Neuron (in vitro differentiated cells): Measurements from ENCODE around the gene ARHGAP5.

ENCODE experiments used
- H2AFZ ChIP-seq: one replicate; pipeline ENCODE4 v1.6.1; 2013; ENCODE audit warnings: low read depth, mild to moderate bottlenecking, inconsistent platforms, low read length, moderate library complexity
- H3K27me3 ChIP-seq: one replicate; pipeline ENCODE4 v1.6.1; 2013; ENCODE audit warnings: low read length; ENCODE audit not compliant: insufficient read depth
- H3K36me3 ChIP-seq: one replicate; pipeline ENCODE4 v1.6.1; 2013; ENCODE audit warnings: low read length; ENCODE audit not compliant: insufficient read depth
- H3K4me1 ChIP-seq: one replicate; pipeline ENCODE4 v1.6.1; 2013; ENCODE audit warnings: low read length; ENCODE audit not compliant: insufficient read depth
- H3K4me3 ChIP-seq: 2 replicates; pipeline ENCODE4 v1.5.1; 2013; ENCODE audit warnings: mild to moderate bottlenecking, low read length, moderate library complexity
- H3K9me3 ChIP-seq: one replicate; pipeline ENCODE4 v1.6.1; 2013; ENCODE audit warnings: low read length

ARHGAP5 gene

DNA sequence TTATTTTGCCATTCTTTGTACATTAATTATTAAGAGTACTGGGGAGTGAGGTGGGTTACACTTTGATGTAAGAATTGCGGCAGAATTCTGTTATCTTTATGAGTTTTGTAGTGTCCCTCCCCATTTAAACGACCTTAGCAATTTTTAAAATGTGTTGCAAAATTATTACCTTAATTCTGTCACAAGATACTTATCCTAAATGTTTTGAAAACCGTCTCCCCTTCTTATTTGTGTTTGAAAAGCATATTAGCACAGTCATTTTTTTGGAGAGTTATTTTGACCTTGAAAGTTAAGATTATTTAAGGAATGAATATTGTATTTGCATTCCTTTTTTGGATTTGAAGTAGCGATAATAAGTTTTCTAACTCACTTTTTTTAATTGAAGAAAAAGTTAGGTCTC, 2.2 kb downstream of the ARHGAP5 start:
- H3K4me3 ChIP-seq = peak overlapping the region; percentile 99

DNA sequence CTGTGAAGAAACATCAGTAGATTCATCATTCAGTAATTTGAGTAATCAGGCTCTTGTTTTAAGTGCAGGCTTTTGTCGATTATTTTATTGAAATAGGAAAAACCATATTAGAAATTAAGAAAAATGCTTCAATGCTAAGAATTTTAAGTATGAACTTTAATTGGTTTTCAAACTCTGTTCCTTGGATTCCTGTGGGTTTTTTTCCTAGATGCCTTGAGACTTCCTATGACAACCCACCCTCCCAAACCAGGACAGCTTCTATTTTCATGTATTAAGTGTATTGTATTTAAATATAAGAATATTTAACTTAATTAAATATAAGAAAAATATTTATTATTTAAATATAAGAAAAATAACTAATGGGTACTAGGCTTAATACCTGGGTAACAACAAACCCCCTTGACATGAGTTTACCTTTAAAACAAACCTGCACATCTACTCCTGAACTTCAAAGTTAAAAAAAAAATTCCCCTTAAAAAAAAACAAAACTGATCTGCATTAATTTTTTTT, 3.0 kb downstream of the ARHGAP5 start:
- H3K4me1 ChIP-seq = peaks cover 17% of the 10 kb centered on the region
- no peaks in the 10 kb centered on the region for H3K36me3 ChIP-seq
- no peaks in the 10 kb centered on the region for H3K27me3 ChIP-seq
- H3K4me3 ChIP-seq = peak overlapping the region; percentile 99
- H2AFZ ChIP-seq = no peak overlapping the region
- no peaks in the 10 kb centered on the region for H3K9me3 ChIP-seq

More for the DNA sequence above, 2.2 kb downstream of the ARHGAP5 start:
- Histone ChIP-seq H3K4me1 (peaks cover 21% of the 10 kb centered on the region), H3K36me3 (no peaks in the 10 kb centered on the region), H2AFZ (no peak overlapping the region), H3K9me3 (no peaks in the 10 kb centered on the region), H3K27me3 (no peaks in the 10 kb centered on the region)

DNA sequence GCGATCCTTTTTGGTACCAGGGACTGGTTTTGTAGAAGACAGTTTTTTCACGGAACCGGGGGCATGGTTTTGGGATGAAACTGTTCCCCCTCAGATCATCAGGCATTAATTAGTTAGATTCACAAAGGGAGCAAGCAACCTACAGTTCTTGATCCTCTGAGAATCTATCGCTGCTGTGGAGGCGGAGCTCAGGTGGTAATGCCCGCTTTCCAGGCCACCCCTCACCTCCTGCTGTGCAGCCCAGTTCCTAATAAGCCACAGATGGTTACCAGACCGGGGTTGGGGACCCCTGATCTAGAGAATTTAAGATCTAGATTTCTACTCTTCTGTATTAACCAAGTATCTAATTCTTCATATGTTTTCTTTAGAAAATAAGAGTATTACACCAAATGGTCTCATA, 4.8 kb downstream of the ARHGAP5 start:
- no peaks in the 10 kb centered on the region for H3K36me3 ChIP-seq
- no peaks in the 10 kb centered on the region for H3K27me3 ChIP-seq
- H3K4me1 ChIP-seq = peaks cover 18% of the 10 kb centered on the region
- H3K4me3 ChIP-seq = no peak overlapping the region
- H3K9me3 ChIP-seq = no peaks in the 10 kb centered on the region
- no peak overlapping the region for H2AFZ ChIP-seq

DNA sequence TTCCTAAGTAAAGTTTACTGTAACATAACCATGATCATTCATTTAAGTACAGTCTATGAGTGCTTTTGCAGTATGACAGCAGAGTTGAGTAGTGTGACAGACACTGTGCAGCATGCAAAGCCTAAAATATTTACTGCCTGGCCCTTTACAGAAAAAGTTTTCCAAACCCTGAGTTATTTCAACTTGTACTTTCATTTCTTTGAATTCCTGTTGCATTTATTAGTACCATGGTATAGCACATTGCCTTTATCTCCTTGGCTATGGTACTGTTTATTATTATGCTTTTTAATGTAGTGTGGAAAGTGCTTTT, 6.2 kb downstream of the ARHGAP5 start:
- Histone ChIP-seq H3K9me3 (no peaks in the 10 kb centered on the region), H3K4me1 (peaks cover 27% of the 10 kb centered on the region), H3K36me3 (no peaks in the 10 kb centered on the region), H3K27me3 (no peaks in the 10 kb centered on the region), H2AFZ (no peak overlapping the region), H3K4me3 (no peak overlapping the region)

DNA sequence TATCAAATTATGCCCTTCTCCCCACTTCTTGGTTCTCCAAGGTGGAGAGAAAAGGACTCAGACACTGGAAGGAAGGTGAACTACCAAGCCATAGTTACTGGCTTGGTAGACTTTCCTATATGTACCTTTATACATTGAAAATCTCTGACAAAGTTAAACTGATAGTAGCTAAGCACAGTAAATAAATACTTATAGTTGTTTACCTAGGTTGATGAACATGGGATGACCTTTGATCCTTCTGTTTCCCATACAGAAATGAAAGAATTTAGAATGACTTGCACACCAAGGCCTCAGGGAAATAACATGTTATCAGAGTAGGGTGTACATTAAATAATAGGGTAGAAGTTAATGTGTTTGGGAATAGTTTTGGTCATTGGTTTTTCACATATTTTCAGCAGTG, 6.7 kb downstream of the ARHGAP5 start:
- Histone ChIP-seq H2AFZ (no peak overlapping the region), H3K27me3 (no peaks in the 10 kb centered on the region), H3K4me1 (peaks cover 27% of the 10 kb centered on the region), H3K9me3 (no peaks in the 10 kb centered on the region), H3K4me3 (no peak overlapping the region), H3K36me3 (no peaks in the 10 kb centered on the region)

DNA sequence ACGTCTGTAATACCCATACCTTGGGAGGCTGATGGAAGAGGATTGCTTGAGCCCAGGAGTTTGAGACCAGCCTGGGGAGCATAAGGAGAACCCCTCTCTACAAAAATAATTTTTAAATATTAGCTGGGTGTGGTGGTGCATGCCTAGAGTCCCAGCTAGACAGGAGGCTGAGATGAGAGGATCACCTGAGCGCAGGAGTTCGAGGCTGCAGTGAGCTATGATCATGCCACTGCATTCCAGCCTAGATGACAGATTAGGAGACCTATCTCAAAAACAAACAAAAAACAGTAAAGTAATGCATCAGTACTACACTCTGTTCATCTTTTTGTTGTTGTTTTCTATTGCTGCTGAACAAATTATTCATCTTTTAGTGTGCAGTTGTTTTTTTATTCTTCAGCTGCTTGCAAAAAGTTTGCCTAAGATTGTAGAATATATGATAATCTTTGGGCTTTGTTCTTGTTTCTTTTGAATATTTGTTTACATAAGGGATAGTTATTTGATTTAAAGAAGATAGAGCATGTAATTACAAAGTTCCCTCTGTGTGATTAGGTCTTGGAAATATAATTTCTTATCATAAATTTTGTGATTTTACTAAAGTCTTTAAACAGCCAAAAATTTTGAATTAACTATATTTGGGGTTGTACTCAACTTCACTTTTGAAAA, 8.2 kb downstream of the ARHGAP5 start:
- no peaks in the 10 kb centered on the region for H3K27me3 ChIP-seq
- H3K9me3 ChIP-seq = no peaks in the 10 kb centered on the region
- peaks cover 4% of the 10 kb centered on the region for H3K36me3 ChIP-seq
- H2AFZ ChIP-seq = no peak overlapping the region
- no peak overlapping the region for H3K4me3 ChIP-seq
- H3K4me1 ChIP-seq = peaks cover 21% of the 10 kb centered on the region

DNA sequence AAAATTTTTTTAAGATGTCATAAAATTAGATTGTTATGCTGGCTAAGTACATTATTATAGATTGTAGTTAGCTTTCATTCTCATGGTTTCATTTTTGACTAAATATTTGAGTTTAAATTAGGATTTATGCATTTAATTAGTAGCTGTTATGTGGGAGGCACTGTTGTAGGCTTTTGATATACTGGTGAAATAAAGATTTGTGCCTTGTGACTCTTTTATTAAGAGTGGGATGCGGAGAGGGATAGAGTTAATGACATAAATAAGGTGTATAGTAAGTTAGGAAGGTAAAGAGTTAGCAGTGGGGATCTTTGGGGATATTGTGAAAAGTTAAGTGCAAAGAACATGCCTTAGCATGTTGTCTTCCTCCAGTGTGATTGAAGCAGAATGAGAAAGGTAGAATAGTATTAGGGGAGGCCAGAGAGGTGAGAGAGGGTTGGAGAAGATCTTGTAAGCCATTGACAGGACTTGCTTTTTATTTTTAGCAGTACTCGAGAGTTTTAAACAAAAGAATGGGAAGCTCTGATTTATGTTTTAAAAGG, 8.8 kb downstream of the ARHGAP5 start:
- Histone ChIP-seq H3K27me3 (no peaks in the 10 kb centered on the region), H3K36me3 (peaks cover 10% of the 10 kb centered on the region), H3K9me3 (no peaks in the 10 kb centered on the region), H2AFZ (no peak overlapping the region), H3K4me3 (no peak overlapping the region), H3K4me1 (peaks cover 21% of the 10 kb centered on the region)

DNA sequence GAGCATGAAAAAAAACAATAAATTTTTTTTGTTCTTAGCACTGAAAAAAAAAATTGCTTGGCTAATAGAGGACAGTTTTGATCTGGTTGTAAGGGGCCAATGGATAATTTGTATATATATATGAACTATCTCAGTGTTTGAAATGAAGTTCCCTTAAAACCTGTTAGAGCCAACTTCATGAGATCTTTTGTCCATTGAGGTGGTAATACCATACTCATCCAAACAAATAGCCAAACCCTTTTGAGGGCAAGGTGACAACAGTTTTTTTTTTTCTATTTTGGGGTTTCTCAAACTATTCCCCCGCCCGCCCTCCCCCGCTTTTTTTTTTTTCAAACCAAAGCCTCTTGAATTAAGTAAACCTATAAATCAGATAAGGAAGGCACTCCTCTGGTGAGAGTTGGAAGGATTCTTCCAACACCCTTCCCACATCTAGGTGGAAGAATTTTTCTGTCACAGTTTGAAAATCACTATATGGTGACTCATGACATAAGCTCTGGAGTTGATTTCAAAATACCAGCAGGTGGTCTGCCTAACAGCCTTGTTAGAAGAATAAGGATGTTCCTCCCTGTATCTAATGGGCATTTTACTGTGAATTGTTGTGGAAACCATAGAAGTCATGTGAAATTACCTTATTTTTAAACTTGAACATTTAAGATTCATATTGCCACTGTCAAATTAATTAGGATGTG, 10.2 kb downstream of the ARHGAP5 start:
- H3K9me3 ChIP-seq = no peaks in the 10 kb centered on the region
- H3K27me3 ChIP-seq = no peaks in the 10 kb centered on the region
- H3K4me3 ChIP-seq = no peak overlapping the region
- H2AFZ ChIP-seq = no peak overlapping the region
- H3K4me1 ChIP-seq = peaks cover 21% of the 10 kb centered on the region
- peaks cover 24% of the 10 kb centered on the region for H3K36me3 ChIP-seq

DNA sequence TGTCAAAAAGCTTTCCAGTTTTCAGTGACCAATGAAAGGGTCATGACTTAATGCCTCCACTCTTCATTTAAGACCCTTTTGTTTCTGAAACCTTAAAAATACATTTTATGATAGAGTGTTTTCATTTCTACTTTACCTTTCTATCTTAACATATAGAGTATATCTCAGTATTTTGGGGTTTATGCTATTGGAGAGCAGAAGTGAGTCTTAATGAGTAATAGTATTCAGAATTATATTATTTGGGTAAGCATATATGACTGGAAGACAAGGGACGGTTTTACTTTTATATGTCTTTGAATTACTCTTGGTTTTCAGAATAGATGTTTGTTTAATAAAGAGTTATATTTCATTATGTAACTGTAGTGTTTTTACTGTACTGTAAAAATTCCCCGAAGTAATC, 10.8 kb downstream of the ARHGAP5 start:
- H3K4me1 ChIP-seq = peaks cover 18% of the 10 kb centered on the region
- peaks cover 2% of the 10 kb centered on the region for H3K9me3 ChIP-seq
- no peaks in the 10 kb centered on the region for H3K27me3 ChIP-seq
- no peak overlapping the region for H2AFZ ChIP-seq
- H3K36me3 ChIP-seq = peaks cover 30% of the 10 kb centered on the region
- H3K4me3 ChIP-seq = no peak overlapping the region

DNA sequence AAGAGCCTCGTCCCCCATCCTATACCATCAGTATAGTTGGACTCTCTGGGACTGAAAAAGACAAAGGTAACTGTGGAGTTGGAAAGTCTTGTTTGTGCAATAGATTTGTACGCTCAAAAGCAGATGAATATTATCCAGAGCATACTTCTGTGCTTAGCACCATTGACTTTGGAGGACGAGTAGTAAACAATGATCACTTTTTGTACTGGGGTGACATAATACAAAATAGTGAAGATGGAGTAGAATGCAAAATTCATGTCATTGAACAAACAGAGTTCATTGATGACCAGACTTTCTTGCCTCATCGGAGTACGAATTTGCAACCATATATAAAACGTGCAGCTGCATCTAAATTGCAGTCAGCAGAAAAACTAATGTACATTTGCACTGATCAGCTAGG, 13.6 kb downstream of the ARHGAP5 start:
- Histone ChIP-seq H3K4me3 (no peak overlapping the region), H2AFZ (no peak overlapping the region), H3K36me3 (peaks cover 54% of the 10 kb centered on the region), H3K27me3 (no peaks in the 10 kb centered on the region), H3K9me3 (peaks cover 2% of the 10 kb centered on the region), H3K4me1 (peaks cover 17% of the 10 kb centered on the region)

DNA sequence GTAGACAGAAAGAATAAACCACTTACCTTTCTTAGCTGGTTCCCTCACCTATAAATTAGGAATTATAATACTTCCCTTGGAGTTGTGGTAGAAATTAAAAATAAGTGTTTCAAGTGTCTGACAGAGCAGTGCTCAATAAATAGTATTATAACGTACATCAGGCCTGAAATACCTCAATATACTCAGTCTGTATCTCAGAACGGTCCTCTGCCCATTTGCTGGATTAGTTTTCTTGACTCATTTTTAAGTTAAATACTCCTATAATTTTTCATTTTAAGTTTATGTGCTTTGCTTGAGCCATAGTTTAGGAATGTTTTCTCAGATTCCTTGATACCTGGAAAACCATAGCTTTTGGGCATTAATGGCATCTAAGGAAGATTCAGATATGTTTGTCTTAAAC, 22.4 kb downstream of the ARHGAP5 start:
- no peak overlapping the region for H3K4me3 ChIP-seq
- no peaks in the 10 kb centered on the region for H3K27me3 ChIP-seq
- no peaks in the 10 kb centered on the region for H3K4me1 ChIP-seq
- H2AFZ ChIP-seq = no peak overlapping the region
- H3K36me3 ChIP-seq = peaks cover 50% of the 10 kb centered on the region
- peaks cover 2% of the 10 kb centered on the region for H3K9me3 ChIP-seq

DNA sequence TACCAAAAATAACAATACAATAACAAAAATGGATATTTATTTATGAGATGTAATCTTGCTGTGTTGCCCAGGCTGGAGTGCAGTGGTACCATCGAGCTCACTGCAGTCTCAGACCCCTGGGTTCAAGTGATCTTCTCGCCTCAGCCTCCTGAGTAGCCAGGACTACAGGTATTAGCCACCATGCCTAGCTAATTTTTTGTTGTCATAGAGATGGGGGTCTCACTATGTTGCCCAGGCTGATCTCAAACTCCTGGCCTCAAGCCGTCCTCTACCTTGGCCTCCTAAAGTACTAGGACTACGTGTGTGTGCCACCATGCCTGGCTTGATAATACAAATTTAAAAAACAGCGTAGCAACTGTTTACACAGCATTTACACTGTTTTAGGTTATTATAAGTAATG, 23.1 kb downstream of the ARHGAP5 start:
- peaks cover 43% of the 10 kb centered on the region for H3K36me3 ChIP-seq

DNA sequence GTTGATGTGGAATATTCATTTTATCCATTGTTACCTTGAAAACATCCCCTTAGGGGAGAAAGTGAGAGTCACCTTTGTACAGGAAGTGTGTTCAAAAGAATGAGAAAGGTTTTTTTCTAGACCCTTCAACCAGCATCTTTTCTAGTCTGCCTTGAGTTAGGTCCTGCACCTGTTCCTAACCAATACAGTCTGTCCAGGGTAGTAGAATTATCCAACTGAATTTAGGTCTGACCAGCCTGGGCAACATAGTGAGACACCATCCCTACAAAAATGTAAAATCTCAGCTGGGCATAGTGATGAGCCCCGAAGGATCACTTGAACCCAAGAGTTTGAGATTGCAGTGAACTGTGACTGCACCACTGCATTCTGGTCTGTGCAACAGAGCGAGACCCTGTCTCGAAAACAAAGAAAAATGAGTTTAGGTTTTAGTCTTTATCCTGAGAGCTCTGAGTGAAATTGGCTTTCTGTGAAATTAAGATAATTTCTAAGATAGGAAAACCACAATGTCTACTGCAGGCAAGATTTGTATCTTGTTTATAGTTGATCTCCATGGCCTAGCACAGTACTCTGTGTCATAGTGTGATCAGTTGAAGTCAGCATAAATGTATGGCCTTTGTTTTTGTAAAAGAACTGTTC, 25.2 kb downstream of the ARHGAP5 start:
- H3K9me3 ChIP-seq = peaks cover 2% of the 10 kb centered on the region
- no peaks in the 10 kb centered on the region for H3K27me3 ChIP-seq
- H3K4me1 ChIP-seq = no peaks in the 10 kb centered on the region
- no peak overlapping the region for H2AFZ ChIP-seq
- no peak overlapping the region for H3K4me3 ChIP-seq
- H3K36me3 ChIP-seq = peaks cover 27% of the 10 kb centered on the region

More for the DNA sequence above, 23.1 kb downstream of the ARHGAP5 start:
- H3K4me3 ChIP-seq = no peak overlapping the region
- H3K27me3 ChIP-seq = no peaks in the 10 kb centered on the region
- no peaks in the 10 kb centered on the region for H3K4me1 ChIP-seq
- H2AFZ ChIP-seq = no peak overlapping the region
- peaks cover 2% of the 10 kb centered on the region for H3K9me3 ChIP-seq
